Skeletal muscle tissue (tissue), 4 donors: ENCODE measurements around the gene HRK. TPM values are rescaled to one million over a fixed set of nuclear protein-coding genes. Genes with fewer than 3 reads are reported as not detected.

ENCODE experiments used
- H3K27ac ChIP-seq: one replicate; pipeline ENCODE4 v1.7.0; 2013; ENCODE audit warnings: mild to moderate bottlenecking, low read depth, low read length, inconsistent platforms
- H3K27me3 ChIP-seq, 3 donors: one replicate each; pipeline ENCODE4 v1.7.0; 2013; ENCODE audit warnings: low read length in 3 of 3; ENCODE audit not compliant: control insufficient read depth in 3 of 3, insufficient read depth in 3 of 3
- H3K36me3 ChIP-seq, 3 donors: one replicate each; pipeline ENCODE4 v1.7.0; 2013; ENCODE audit warnings: low read length in 3 of 3; ENCODE audit not compliant: control insufficient read depth in 3 of 3, insufficient read depth in 3 of 3
- H3K4me1 ChIP-seq, 3 donors: one replicate each; pipeline ENCODE4 v1.7.0; 2013; ENCODE audit warnings: low read length in 3 of 3, mild to moderate bottlenecking in 3 of 3; ENCODE audit not compliant: control insufficient read depth in 3 of 3, insufficient read depth in 3 of 3
- H3K4me3 ChIP-seq, 3 donors: one replicate each; pipeline ENCODE4 v1.7.0; 2013; ENCODE audit warnings: low read length in 3 of 3
- H3K9ac ChIP-seq, 3 donors: one replicate each; pipeline ENCODE4 v1.7.0; 2013; ENCODE audit warnings: low read length in 3 of 3, mild to moderate bottlenecking in 3 of 3, moderate library complexity in 2 of 3, low read depth in 1 of 3
- H3K9me3 ChIP-seq, 3 donors: one replicate each; pipeline ENCODE4 v1.7.0; 2013; ENCODE audit warnings: low read length in 3 of 3; ENCODE audit not compliant: control insufficient read depth in 3 of 3
- total RNA-seq: library from RNA; depleted of rRNA; stranded (reverse); fragments of >200 nt; gene quantifications from one replicate; pipeline ENCODE4 v1.2.3, GENCODE V29; 2014
- donor health status: Osteomylitis.

The HRK gene
- total RNA-seq, 1 donor from 2014 or later: 0.52 TPM

DNA sequence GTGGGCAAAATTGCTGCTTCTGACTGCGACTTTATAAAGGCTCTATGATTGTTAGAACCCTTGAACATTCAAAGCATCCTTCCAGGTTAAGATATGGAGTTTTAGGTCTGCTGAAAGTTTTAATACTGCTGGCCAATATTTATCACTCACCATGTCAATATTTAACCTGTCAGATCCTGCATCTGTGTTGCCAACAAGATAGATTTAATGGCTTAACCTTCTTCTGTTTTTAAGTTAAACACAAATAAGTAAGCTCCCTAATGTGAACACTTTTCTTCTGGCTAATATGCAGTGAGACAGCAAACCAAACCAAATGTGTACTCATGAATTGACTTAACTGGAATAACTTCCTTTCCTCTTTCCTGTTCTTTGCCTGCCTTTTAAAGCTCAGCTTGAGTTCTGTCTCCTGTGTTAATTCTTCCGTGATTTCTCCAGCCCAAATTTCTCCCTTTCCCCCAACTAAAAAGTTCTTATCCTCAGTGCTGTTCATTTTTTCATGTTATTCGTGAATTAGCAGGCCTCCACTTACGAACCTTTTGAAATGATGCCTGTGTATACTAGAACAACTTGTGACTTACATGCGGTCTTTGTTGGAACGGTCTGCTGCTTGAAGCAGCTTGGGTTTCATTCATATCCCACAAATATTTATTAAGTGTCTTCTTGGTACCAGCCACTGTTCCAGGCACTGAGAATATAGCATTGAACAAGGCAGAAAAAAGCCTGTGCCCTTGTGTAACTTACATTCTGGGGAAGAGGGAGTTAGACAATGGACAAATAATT, 38.7 kb upstream of the HRK start:
- no peak overlapping the region for H3K4me3 ChIP-seq
- no peak overlapping the region for H3K27ac ChIP-seq
- peaks cover 6 to 8% (median 6%) of the 10 kb centered on the region in 3 donors for H3K4me1 ChIP-seq
- H3K9ac ChIP-seq: no peak overlapping the region
- H3K9me3 ChIP-seq: no peaks in the 10 kb centered on the region
- no peaks in the 10 kb centered on the region for H3K27me3 ChIP-seq
- no peaks in the 10 kb centered on the region for H3K36me3 ChIP-seq

DNA sequence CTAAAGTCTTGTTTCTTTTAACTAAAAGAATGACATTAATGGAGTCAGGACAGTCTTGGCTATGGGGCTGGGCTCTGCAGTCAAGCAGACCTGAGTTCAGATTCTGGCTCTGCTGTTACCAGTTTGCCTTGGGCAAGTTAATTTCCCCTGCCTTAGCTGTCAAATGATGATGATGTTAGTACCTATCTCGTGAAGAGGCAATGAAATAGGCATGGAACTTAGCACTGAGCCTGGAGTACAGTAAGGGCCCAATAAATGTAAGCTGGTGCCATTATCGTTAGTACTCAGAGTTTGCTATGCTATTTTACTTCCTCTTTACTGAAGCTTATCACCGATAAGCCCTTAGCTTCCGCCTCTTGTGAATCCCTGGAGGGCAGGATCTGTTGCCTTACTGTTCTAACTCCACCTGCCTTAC, 38.0 kb upstream of the HRK start:
- Histone ChIP-seq H3K27me3 (no peaks in the 10 kb centered on the region), H3K9ac (no peak overlapping the region), H3K4me3 (no peak overlapping the region), H3K36me3 (no peaks in the 10 kb centered on the region), H3K4me1 (peaks cover 6 to 8% (median 6%) of the 10 kb centered on the region in 3 donors), H3K27ac (no peak overlapping the region), H3K9me3 (no peaks in the 10 kb centered on the region)

DNA sequence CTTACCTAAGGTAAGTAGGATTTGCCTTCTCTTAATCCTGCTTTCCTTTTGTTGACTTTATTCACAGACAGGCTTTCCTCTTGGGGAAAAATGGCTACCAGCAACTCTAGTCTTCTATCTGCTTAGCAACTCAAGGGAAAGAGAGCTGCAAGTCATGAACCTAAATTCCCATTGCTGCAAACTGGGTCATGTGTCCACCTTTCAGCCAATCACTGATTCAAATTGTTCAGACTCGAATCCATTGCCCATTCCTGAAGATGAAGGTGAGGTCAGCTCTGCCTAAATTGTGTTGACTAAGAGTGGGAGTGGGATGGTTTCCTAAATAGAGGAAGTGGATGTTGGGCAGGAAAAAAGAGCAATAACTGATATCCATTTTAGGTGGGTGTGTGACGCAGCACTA, 37.2 kb upstream of the HRK start:
- no peaks in the 10 kb centered on the region for H3K9me3 ChIP-seq
- H3K9ac ChIP-seq: no peak overlapping the region
- H3K4me3 ChIP-seq: no peak overlapping the region
- H3K27ac ChIP-seq: no peak overlapping the region
- H3K36me3 ChIP-seq: no peaks in the 10 kb centered on the region
- H3K27me3 ChIP-seq: no peaks in the 10 kb centered on the region
- H3K4me1 ChIP-seq: peaks cover 6 to 8% (median 6%) of the 10 kb centered on the region in 3 donors

DNA sequence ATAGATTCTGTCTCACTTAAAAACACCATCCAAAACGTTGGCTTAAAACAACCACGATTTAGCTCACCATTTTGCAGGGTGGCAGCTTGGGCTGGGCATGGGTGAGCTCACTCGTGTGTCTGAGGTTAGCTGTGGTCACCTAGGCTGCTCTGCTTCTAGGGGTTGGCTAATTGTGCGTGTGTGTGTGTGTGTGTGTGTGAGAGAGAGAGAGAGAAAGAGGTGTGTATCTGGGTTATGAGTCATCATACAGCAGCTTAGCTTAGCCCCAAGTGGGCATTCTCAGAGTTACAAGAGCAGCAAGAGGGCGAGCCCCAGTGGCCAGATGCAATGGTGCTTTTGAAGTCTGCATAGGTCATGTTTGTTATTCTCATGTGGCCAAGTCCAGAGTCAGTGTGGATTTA, 35.5 kb upstream of the HRK start:
- peaks cover 6 to 10% (median 9%) of the 10 kb centered on the region in 3 donors for H3K4me1 ChIP-seq
- H3K9ac ChIP-seq: no peak overlapping the region
- no peak overlapping the region for H3K27ac ChIP-seq
- H3K9me3 ChIP-seq: no peaks in the 10 kb centered on the region
- H3K36me3 ChIP-seq: no peaks in the 10 kb centered on the region
- no peak overlapping the region for H3K4me3 ChIP-seq
- no peaks in the 10 kb centered on the region for H3K27me3 ChIP-seq

DNA sequence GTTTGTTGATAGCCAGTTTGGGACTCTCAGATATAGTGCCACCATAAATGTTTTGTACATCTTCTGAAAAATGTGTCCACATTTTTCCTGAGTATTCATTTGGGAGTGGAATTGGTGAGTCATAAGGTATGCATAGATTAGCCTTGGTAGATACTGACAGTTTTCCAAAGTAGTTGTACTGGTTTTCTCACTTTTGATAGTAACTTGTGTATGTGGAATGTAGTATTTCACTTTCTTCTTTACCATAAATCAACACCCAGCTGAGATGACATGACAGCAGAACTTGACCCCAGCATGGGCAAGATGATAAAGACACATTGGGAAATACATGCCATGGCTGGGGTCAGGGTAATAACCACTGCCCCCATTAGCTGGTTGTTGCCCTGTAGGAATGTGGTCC, 34.9 kb upstream of the HRK start:
- H3K4me3 ChIP-seq: no peak overlapping the region
- peaks cover 9 to 15% (median 10%) of the 10 kb centered on the region in 3 donors for H3K4me1 ChIP-seq
- no peaks in the 10 kb centered on the region for H3K27me3 ChIP-seq
- H3K9ac ChIP-seq: no peak overlapping the region
- H3K9me3 ChIP-seq: no peaks in the 10 kb centered on the region
- no peaks in the 10 kb centered on the region for H3K36me3 ChIP-seq
- H3K27ac ChIP-seq: no peak overlapping the region

DNA sequence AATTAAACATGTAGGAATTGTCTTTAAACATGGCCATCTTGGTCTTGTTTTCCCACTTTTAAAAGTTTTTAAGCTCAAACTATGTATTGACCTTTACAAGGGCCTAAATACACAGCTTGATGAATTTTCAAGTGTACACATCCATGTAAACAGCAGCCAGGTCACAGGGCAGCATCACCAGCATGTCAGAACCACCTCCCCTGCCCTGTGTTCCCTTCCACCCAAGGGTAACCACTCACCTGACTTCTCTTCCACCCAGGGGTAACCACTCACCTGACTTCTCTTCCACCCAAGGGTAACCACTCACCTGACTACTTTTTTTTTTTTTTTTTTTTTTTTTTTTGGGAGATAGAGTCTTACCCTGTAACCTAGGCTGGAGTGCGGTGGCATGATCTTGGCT, 34.1 kb upstream of the HRK start:
- Histone ChIP-seq H3K4me1 (peaks cover 9 to 18% (median 10%) of the 10 kb centered on the region in 3 donors), H3K9ac (no peak overlapping the region), H3K36me3 (no peaks in the 10 kb centered on the region), H3K9me3 (no peaks in the 10 kb centered on the region), H3K27me3 (no peaks in the 10 kb centered on the region), H3K27ac (no peak overlapping the region), H3K4me3 (no peak overlapping the region)

DNA sequence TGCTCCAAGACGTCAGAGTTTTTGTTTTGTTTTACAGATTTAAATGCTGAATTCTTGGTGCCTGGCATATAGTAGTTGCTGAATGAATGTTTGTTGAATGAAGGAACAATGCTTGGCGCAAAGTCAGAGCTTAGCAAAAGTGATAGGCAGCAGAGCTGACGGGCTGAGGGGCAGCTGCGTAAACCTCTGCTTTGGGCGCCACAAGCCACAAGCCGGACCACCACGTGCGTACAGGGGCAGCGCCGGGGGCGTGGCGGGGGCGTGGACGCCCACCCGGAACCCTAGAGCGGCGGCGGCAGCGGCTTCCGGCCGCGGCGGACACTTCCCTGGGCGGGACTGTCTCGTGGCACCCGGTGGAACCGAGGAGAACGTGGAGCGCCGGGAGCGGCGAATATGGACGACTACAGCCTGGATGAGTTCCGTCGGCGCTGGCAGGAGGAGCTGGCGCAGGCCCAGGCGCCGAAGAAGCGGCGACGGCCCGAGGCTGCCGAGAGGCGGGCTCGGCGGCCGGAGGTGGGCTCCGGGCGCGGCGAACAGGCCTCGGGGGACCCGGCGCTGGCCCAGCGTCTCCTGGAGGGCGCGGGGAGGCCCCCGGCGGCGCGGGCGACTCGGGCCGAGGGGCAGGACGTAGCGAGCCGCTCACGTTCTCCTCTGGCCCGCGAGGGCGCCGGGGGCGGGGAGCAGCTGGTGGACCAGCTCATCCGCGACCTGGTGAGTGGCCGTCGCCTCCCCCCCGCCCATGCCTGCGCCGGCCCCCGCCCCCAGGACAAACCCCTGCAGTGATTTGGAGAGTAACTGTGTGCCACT, 29.6 kb upstream of the HRK start, which contains the start of gene FBXW8:
Gene FBXW8, plus strand, starts transcription at position 306 of the 807 bp plus-strand sequence. Its CDS starts 88 bp downstream, at position 394.
- H3K27me3 ChIP-seq: no peaks in the 10 kb centered on the region
- no peaks in the 10 kb centered on the region for H3K36me3 ChIP-seq
- H3K4me1 ChIP-seq: peaks cover 2 to 12% (median 4%) of the 10 kb centered on the region in 3 donors
- peak within 1 kb of the TSS; percentile 44 for H3K27ac ChIP-seq
- peak within 1 kb of the TSS; percentile 73 to 84 (median 78) for H3K4me3 ChIP-seq
- H3K9ac ChIP-seq: peak within 1 kb of the TSS; percentile 65 to 87 (median 75)
- H3K9me3 ChIP-seq: no peaks in the 10 kb centered on the region

DNA sequence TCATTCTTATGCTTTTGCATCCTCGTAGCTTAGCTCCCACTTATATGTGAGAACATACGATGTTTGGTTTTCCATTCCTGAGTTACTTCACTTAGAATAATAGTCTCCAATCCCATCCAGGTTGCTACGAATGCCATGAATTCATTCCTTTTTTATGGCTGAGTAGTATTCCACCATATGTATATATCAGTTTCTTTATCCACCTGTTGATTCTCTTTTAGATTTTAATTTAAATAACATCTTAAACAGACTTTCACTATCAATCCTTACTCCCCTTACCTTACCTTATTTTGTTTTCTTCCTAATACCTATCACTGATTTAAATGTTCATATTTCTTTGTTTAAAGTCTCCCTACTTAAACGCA, 29.0 kb upstream of the HRK start:
- Histone ChIP-seq H3K27me3 (no peaks in the 10 kb centered on the region), H3K4me1 (peaks cover 2 to 12% (median 4%) of the 10 kb centered on the region in 3 donors), H3K36me3 (no peaks in the 10 kb centered on the region), H3K27ac (peak overlapping the region; percentile 44), H3K9me3 (no peaks in the 10 kb centered on the region), H3K9ac (peak overlapping the region in 2 of 3 donors; percentile 75 to 87), H3K4me3 (peak overlapping the region; percentile 73 to 84 (median 78))

DNA sequence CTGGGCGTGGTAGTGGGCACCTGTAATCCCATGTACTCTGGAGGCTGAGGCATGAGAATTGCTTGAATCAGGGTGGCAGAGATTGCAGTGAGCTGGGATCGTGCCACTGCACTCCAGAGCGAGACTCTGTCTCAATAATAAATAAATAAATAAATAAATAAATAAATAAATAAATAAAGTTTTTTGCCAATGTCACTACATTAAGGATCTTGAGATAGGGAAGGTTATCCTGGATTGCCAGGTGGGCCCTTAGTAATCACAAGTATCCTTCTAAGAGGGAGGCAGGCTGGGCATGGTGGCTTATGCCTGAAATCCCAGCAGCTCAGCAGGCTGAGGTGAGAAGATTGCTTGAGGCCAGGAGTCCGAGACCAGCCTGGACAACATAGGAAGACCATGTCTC, 25.0 kb upstream of the HRK start:
- peaks cover 0 to 3% (median under 1%) of the 10 kb centered on the region in 3 donors for H3K4me1 ChIP-seq
- no peak overlapping the region for H3K9ac ChIP-seq
- no peaks in the 10 kb centered on the region for H3K27me3 ChIP-seq
- H3K4me3 ChIP-seq: no peak overlapping the region
- no peak overlapping the region for H3K27ac ChIP-seq
- no peaks in the 10 kb centered on the region for H3K9me3 ChIP-seq
- no peaks in the 10 kb centered on the region for H3K36me3 ChIP-seq

DNA sequence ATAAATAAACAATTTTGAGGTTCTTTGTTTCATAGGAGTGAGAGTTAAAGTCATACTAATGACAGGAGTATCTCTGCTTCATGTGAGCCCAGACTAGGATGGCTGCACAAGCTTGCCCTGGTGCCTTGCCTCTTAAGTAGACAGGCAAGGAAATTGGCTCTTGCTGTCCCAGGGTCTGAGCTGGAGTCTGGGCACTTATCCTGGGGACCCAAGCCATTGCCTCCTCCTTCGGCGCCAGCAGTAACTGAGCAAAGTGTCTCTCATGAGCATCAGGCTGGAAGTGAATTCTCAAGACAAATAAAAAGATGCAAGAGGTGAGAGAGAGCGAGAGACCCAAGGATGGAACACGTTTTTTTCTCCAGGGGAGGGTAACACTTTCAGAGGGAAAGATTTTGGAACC, 22.6 kb upstream of the HRK start:
- Histone ChIP-seq H3K4me3 (no peak overlapping the region), H3K27me3 (peaks cover 6 to 14% (median 9%) of the 10 kb centered on the region in 3 donors), H3K9me3 (no peaks in the 10 kb centered on the region), H3K36me3 (no peaks in the 10 kb centered on the region), H3K4me1 (no peaks in the 10 kb centered on the region), H3K27ac (no peak overlapping the region), H3K9ac (no peak overlapping the region)
